DND-41 (cell line): ENCODE results near the gene STXBP5L.

Experiments used
- ATAC-seq: fragments of 200-7000 bp; cut with Tn5 transposase; 3 replicates; pipeline ENCODE4 v1.9.1; 2021; ENCODE audit warnings: low read depth; ENCODE audit not compliant: insufficient read depth
- DNase-seq: peaks from one replicate; pipeline ENCODE4 v3.0.0-alpha.2; 2020
- H2AFZ ChIP-seq: 2 replicates; pipeline ENCODE4 v1.6.0; 2012; ENCODE audit warnings: low read depth, low read length
- H3K27ac ChIP-seq: 2 replicates; pipeline ENCODE4 v1.5.1; 2012; ENCODE audit warnings: low read length, inconsistent platforms
- H3K27me3 ChIP-seq: fragments of 200-600 bp; sonication (generic); 2 replicates; pipeline ENCODE4 v1.6.0; 2012; ENCODE audit warnings: low read length, mild to moderate bottlenecking, inconsistent platforms; ENCODE audit not compliant: insufficient read depth, poor library complexity
- H3K36me3 ChIP-seq: 2 replicates; pipeline ENCODE4 v1.5.1; 2012; ENCODE audit warnings: low read length, inconsistent platforms; ENCODE audit not compliant: insufficient read depth
- H3K4me1 ChIP-seq: 2 replicates; pipeline ENCODE4 v1.5.1; 2012; ENCODE audit warnings: mild to moderate bottlenecking, low read length; ENCODE audit not compliant: insufficient read depth
- H3K4me2 ChIP-seq: 2 replicates; pipeline ENCODE4 v1.6.0; 2012; ENCODE audit warnings: mild to moderate bottlenecking, moderate library complexity, low read length, inconsistent platforms; ENCODE audit not compliant: insufficient read depth
- H3K4me3 ChIP-seq, 2 experiments: fragments of 200-600 bp in 1 of 2; shearing (Covaris generic) in 1 of 2; 2 replicates each; pipeline ENCODE4 v1.5.1; 2012 to 2016; ENCODE audit warnings: inconsistent platforms in 2 of 2, low read length in 2 of 2, mild to moderate bottlenecking in 2 of 2, low read depth in 1 of 2, moderate library complexity in 1 of 2
- H3K79me2 ChIP-seq: 2 replicates; pipeline ENCODE4 v1.6.0; 2012; ENCODE audit warnings: low read length, inconsistent platforms; ENCODE audit not compliant: insufficient read depth
- H3K9ac ChIP-seq: 2 replicates; pipeline ENCODE4 v1.6.0; 2012; ENCODE audit warnings: low read depth, mild to moderate bottlenecking, inconsistent platforms, low read length, moderate library complexity
- H3K9me3 ChIP-seq: 2 replicates; pipeline ENCODE4 v1.5.1; 2012; ENCODE audit warnings: low read length, moderate library complexity, mild to moderate bottlenecking, inconsistent platforms; ENCODE audit not compliant: insufficient read depth, severe bottlenecking
- H4K20me1 ChIP-seq: 2 replicates; pipeline ENCODE4 v1.6.0; 2012; ENCODE audit warnings: low read length; ENCODE audit not compliant: insufficient read depth
- EZH2 ChIP-seq: IDR thresholded peaks from 3 replicates; pipeline ENCODE4 v1.6.1; 2012; ENCODE audit warnings: borderline replicate concordance, low read depth, mild to moderate bottlenecking, moderate library complexity, low read length, inconsistent platforms; ENCODE audit not compliant: severe bottlenecking
- TF ChIP-seq, protein P1 (sequence below): IDR thresholded peaks from 2 replicates; pipeline ENCODE4 v1.5.1; 2012; ENCODE audit warnings: borderline replicate concordance, low read length, moderate library complexity, mild to moderate bottlenecking; ENCODE audit not compliant: poor library complexity, severe bottlenecking; ENCODE audit errors: extremely low read depth

Gene STXBP5L

DNA sequence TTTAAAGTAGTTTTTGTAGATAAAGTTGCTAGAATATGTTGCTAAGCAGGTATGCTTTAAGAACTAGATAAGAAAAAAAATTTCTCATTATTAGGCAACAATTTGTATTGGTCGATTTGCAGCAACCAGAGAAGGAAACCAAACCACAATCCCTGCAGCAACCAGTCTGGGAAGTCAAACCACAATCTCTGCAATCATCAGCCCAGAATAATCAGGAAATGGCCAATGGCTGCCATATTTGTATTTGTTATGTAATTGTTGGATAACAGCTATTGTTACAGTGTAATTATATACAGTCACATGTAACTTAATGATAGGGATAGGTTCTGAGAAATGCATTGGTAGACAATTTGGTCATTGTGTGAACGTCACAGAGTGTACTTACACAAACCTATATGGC, 23.6 kb downstream of the STXBP5L start:
- Histone ChIP-seq H3K4me1 (no peaks in the 10 kb centered on the region), H3K9me3 (peaks cover 4% of the 10 kb centered on the region), H3K4me2 (no peak overlapping the region), H3K36me3 (no peaks in the 10 kb centered on the region), H3K9ac (no peak overlapping the region), H3K79me2 (no peaks in the 10 kb centered on the region), H2AFZ (no peak overlapping the region), H4K20me1 (no peaks in the 10 kb centered on the region), H3K4me3 (no peak overlapping the region), H3K27me3 (no peaks in the 10 kb centered on the region), H3K27ac (no peak overlapping the region)
- ATAC-seq: no peak
- TF ChIP-seq, protein P1, sequence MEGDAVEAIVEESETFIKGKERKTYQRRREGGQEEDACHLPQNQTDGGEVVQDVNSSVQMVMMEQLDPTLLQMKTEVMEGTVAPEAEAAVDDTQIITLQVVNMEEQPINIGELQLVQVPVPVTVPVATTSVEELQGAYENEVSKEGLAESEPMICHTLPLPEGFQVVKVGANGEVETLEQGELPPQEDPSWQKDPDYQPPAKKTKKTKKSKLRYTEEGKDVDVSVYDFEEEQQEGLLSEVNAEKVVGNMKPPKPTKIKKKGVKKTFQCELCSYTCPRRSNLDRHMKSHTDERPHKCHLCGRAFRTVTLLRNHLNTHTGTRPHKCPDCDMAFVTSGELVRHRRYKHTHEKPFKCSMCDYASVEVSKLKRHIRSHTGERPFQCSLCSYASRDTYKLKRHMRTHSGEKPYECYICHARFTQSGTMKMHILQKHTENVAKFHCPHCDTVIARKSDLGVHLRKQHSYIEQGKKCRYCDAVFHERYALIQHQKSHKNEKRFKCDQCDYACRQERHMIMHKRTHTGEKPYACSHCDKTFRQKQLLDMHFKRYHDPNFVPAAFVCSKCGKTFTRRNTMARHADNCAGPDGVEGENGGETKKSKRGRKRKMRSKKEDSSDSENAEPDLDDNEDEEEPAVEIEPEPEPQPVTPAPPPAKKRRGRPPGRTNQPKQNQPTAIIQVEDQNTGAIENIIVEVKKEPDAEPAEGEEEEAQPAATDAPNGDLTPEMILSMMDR: no peak
- no peak for TF ChIP-seq EZH2
- DNase-seq: no peak

DNA sequence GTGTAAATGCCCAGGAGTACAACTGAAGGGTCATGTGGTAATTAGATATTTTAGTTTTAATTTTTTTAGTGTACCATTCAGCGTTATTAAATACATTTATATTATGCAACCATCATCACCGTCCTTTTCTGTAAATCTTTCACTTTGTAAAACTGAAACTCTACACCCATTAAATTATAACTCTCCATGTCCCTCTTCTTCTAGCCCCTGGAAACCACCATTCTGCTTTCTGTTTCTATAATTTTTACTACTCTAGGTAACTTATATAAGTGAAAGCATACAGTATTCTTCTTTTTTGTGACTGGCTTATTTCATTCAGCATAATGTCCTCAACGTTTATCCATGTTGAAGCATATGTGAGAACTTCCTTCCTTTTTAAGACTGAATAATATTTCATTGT, 48.1 kb downstream of the STXBP5L start:
- Histone ChIP-seq H3K9me3 (no peaks in the 10 kb centered on the region), H3K27me3 (no peaks in the 10 kb centered on the region)

DNA sequence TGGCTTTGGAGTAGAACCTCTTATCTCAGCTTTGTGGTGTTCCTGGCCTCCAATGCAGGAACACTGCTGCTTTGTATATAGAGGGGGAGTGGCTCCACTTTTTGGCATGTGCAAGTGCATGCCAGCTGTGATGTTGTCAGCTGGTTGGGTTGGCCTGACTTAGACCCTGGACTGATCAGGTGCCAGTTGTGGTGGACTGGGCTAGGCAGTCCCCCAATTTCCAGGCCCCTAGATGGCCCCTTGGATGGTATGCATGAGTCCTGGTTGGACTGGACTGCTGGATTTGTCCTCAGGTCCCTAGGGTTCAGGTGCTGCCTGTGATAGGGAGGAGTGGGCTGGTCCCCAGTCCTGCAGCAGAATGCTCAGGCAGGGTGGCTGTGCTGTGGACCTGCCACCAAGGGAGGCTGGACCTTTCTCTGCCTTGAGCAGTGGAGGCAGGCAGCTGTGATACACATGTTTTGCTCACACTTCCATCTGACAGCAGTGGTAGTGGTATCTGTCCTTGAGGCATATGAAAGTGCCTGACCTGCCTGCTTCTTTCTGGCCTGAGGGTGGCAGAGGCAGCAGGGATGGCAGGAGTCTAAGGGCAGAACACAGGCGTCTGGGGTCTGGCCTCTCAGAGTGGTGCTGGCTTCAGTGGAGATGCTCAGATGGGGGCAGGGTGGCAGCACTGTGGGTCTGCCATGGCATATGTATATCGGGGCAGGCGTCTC, 74.8 kb downstream of the STXBP5L start:
- TF ChIP-seq, protein P1: no peak
- TF ChIP-seq EZH2: no peak
- no peaks in the 10 kb centered on the region for H3K9me3 ChIP-seq
- DNase-seq (no peak), ATAC-seq (no peak)
- H4K20me1 ChIP-seq: no peaks in the 10 kb centered on the region
- H3K27ac ChIP-seq: no peak overlapping the region
- H3K4me3 ChIP-seq: no peak overlapping the region
- H3K4me2 ChIP-seq: no peak overlapping the region
- no peaks in the 10 kb centered on the region for H3K27me3 ChIP-seq
- no peaks in the 10 kb centered on the region for H3K4me1 ChIP-seq
- H3K36me3 ChIP-seq: no peaks in the 10 kb centered on the region
- no peak overlapping the region for H3K9ac ChIP-seq
- no peak overlapping the region for H2AFZ ChIP-seq
- H3K79me2 ChIP-seq: no peaks in the 10 kb centered on the region

More for the DNA sequence above, 48.1 kb downstream of the STXBP5L start:
- H3K4me2 ChIP-seq: no peak overlapping the region
- DNase-seq: no peak
- no peak for ATAC-seq
- no peaks in the 10 kb centered on the region for H4K20me1 ChIP-seq
- no peak overlapping the region for H3K4me3 ChIP-seq
- no peak overlapping the region for H3K9ac ChIP-seq
- H3K27ac ChIP-seq: no peak overlapping the region
- no peak overlapping the region for H2AFZ ChIP-seq
- no peaks in the 10 kb centered on the region for H3K79me2 ChIP-seq
- H3K4me1 ChIP-seq: no peaks in the 10 kb centered on the region
- TF ChIP-seq, protein P1: no peak
- TF ChIP-seq EZH2: no peak
- no peaks in the 10 kb centered on the region for H3K36me3 ChIP-seq
